SK-N-SH treated with all-trans-retinoic acid at 6 μM for 48 hours (cell line): ENCODE measurements around the gene ZNF578.

ENCODE experiments used
- PPARA ChIP-seq: fragments of 250-450 bp; sonication (Bioruptor Pico); IDR thresholded peaks from 2 replicates; pipeline ENCODE4 v1.5.0; 2020; ENCODE audit warnings: mild to moderate bottlenecking, borderline replicate concordance
- TOX ChIP-seq: fragments of 250-450 bp; sonication (Bioruptor Pico); IDR thresholded peaks from 2 replicates; pipeline ENCODE4 v1.8.0; 2021; ENCODE audit warnings: mild to moderate bottlenecking, moderate library complexity, borderline replicate concordance

GRCh38 chr19:52442179-52442578, 11.2 kb upstream of the ZNF578 start:
- TF ChIP-seq TOX (CRISPR knock-in tag) (no peak), PPARA (CRISPR knock-in tag) (no peak)
